OCI-LY1 (cell line): ENCODE data around the gene RASL10B.

ENCODE experiments used
- H2AFZ ChIP-seq: fragments of 200-600 bp; sonication (generic), shearing (Covaris generic); 2 replicates; pipeline ENCODE4 v1.6.0; 2014; ENCODE audit warnings: antibody characterized with exemption, mild to moderate bottlenecking, low read length
- H3F3A ChIP-seq: fragments of 200-600 bp; sonication (generic), shearing (Covaris generic); 2 replicates; pipeline ENCODE4 v1.6.0; 2014; ENCODE audit warnings: mild to moderate bottlenecking, antibody characterized with exemption, low read length, moderate library complexity; ENCODE audit not compliant: insufficient read depth
- H3K27ac ChIP-seq: fragments of 200-600 bp; sonication (generic); 2 replicates; pipeline ENCODE4 v1.5.1; 2014; ENCODE audit warnings: low read length, mixed run types, mild to moderate bottlenecking, low read depth; ENCODE audit not compliant: poor library complexity, severe bottlenecking
- H3K27me3 ChIP-seq: fragments of 200-600 bp; sonication (generic); 2 replicates; pipeline ENCODE4 v1.6.0; 2014; ENCODE audit warnings: antibody characterized with exemption, mild to moderate bottlenecking, low read length, moderate library complexity; ENCODE audit not compliant: insufficient read depth
- H3K36me3 ChIP-seq: fragments of 200-600 bp; sonication (generic); 2 replicates; pipeline ENCODE4 v1.6.1; 2014; ENCODE audit warnings: mild to moderate bottlenecking, antibody characterized with exemption, low read length, moderate library complexity, mixed read lengths; ENCODE audit not compliant: insufficient read depth
- H3K4me1 ChIP-seq: fragments of 200-600 bp; sonication (generic); 2 replicates; pipeline ENCODE4 v1.5.1; 2014; ENCODE audit warnings: mild to moderate bottlenecking, low read length, moderate library complexity; ENCODE audit not compliant: insufficient read depth, severe bottlenecking
- H3K4me2 ChIP-seq: fragments of 200-600 bp; sonication (generic), shearing (Covaris generic); 2 replicates; pipeline ENCODE4 v1.6.1; 2014; ENCODE audit warnings: low read length
- H3K4me3 ChIP-seq: fragments of 200-600 bp; sonication (generic); 2 replicates; pipeline ENCODE4 v1.5.1; 2014; ENCODE audit warnings: low read length, low read depth, mild to moderate bottlenecking, mixed read lengths; ENCODE audit not compliant: poor library complexity, severe bottlenecking
- H3K79me2 ChIP-seq: fragments of 200-600 bp; shearing (Covaris generic); 2 replicates; pipeline ENCODE4 v1.6.1; 2016; ENCODE audit warnings: mixed run types, low read length, mixed read lengths; ENCODE audit not compliant: insufficient read depth
- H3K9ac ChIP-seq: fragments of 200-600 bp; sonication (generic), shearing (Covaris generic); 2 replicates; pipeline ENCODE4 v1.6.1; 2014; ENCODE audit warnings: mild to moderate bottlenecking, low read length, mixed read lengths
- H3K9me2 ChIP-seq: fragments of 200-600 bp; sonication (generic), shearing (Covaris generic); 2 replicates; pipeline ENCODE4 v1.6.1; 2014; ENCODE audit warnings: low read depth, mild to moderate bottlenecking, low read length, mixed read lengths
- H3K9me3 ChIP-seq: fragments of 200-600 bp; shearing (Covaris generic); 2 replicates; pipeline ENCODE4 v1.6.1; 2014; ENCODE audit warnings: low read length, mixed read lengths
- H4K20me1 ChIP-seq: fragments of 200-600 bp; sonication (generic), shearing (Covaris generic); 2 replicates; pipeline ENCODE4 v1.6.0; 2016; ENCODE audit warnings: mild to moderate bottlenecking, low read length; ENCODE audit not compliant: insufficient read depth
- EZH2 ChIP-seq: fragments of 200-600 bp; sonication (generic), shearing (Covaris generic); IDR thresholded peaks from 2 replicates; pipeline ENCODE4 v1.8.0; 2017; ENCODE audit warnings: borderline replicate concordance, mixed run types, mild to moderate bottlenecking, antibody characterized with exemption, low read length, moderate library complexity, mixed read lengths
- TF ChIP-seq, protein P1 (sequence below): fragments of 200-600 bp; sonication (generic), shearing (Covaris generic); IDR thresholded peaks from 2 replicates; pipeline ENCODE4 v1.5.1; 2017; ENCODE audit warnings: mild to moderate bottlenecking, antibody characterized with exemption, low read length, moderate library complexity, mixed read lengths

RASL10B gene

DNA sequence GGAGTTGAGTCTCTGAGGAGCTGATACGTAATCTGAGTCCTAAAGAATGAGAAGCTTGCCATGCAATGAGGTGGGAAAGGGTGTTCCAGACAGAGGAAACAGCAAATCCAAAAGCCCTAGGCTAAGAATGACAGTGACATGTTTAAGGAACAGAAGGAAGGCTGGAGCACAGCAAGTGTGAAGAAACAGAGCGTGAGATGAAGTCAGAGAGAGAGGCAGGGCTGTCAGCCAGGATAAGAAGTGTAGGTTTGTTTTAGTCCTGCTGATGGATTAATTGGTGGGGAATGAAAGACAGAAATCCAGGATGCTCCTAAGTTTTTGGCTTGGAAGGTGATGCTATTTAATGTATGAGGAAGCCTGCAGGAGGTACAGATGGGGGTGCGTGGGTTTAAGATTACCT is 49.5 kb downstream of the RASL10B start:
- Histone ChIP-seq H2AFZ (no peak overlapping the region), H4K20me1 (no peaks in the 10 kb centered on the region), H3K4me2 (no peak overlapping the region), H3K36me3 (no peaks in the 10 kb centered on the region), H3K9ac (no peak overlapping the region), H3K27me3 (peaks cover 4% of the 10 kb centered on the region; the same call in 1 of the 2 replicates), H3K9me2 (no peaks in the 10 kb centered on the region), H3K27ac (no peak overlapping the region), H3K79me2 (no peaks in the 10 kb centered on the region), H3F3A (no peaks in the 10 kb centered on the region), H3K9me3 (no peaks in the 10 kb centered on the region), H3K4me3 (no peak overlapping the region), H3K4me1 (no peaks in the 10 kb centered on the region)
- TF ChIP-seq, protein P1, sequence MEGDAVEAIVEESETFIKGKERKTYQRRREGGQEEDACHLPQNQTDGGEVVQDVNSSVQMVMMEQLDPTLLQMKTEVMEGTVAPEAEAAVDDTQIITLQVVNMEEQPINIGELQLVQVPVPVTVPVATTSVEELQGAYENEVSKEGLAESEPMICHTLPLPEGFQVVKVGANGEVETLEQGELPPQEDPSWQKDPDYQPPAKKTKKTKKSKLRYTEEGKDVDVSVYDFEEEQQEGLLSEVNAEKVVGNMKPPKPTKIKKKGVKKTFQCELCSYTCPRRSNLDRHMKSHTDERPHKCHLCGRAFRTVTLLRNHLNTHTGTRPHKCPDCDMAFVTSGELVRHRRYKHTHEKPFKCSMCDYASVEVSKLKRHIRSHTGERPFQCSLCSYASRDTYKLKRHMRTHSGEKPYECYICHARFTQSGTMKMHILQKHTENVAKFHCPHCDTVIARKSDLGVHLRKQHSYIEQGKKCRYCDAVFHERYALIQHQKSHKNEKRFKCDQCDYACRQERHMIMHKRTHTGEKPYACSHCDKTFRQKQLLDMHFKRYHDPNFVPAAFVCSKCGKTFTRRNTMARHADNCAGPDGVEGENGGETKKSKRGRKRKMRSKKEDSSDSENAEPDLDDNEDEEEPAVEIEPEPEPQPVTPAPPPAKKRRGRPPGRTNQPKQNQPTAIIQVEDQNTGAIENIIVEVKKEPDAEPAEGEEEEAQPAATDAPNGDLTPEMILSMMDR = no peak
- TF ChIP-seq EZH2 = no peak

DNA sequence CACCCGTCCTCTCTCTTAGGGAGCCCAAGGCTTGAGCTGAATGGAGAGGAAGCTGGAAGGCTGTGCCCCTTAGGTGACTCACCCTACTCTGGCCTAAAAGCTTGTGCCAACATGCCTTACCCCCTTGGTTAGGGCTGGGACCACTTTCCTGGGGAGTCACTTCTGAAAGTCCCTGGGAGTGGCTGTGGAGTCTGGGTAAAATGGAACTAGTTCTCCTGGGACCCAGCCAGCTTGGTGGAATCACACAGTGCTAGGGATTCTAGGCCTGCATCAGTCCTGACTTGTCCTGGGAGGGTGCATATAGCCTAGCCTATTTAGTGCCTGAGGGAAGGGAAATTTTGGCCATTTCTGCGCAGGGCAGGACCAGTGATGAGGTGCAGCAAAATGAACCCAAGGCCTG is 53.5 kb downstream of the RASL10B start:
- Histone ChIP-seq H3K4me2 (no peak overlapping the region), H3K36me3 (no peaks in the 10 kb centered on the region), H2AFZ (no peak overlapping the region), H4K20me1 (no peaks in the 10 kb centered on the region), H3K4me1 (no peaks in the 10 kb centered on the region), H3K9ac (no peak overlapping the region), H3K4me3 (no peak overlapping the region), H3K9me3 (no peaks in the 10 kb centered on the region), H3K27ac (no peak overlapping the region), H3F3A (no peaks in the 10 kb centered on the region), H3K79me2 (no peaks in the 10 kb centered on the region), H3K27me3 (peaks cover 4% of the 10 kb centered on the region; the same call in 1 of the 2 replicates), H3K9me2 (no peaks in the 10 kb centered on the region)
- TF ChIP-seq EZH2 = no peak
- TF ChIP-seq, protein P1 = no peak

DNA sequence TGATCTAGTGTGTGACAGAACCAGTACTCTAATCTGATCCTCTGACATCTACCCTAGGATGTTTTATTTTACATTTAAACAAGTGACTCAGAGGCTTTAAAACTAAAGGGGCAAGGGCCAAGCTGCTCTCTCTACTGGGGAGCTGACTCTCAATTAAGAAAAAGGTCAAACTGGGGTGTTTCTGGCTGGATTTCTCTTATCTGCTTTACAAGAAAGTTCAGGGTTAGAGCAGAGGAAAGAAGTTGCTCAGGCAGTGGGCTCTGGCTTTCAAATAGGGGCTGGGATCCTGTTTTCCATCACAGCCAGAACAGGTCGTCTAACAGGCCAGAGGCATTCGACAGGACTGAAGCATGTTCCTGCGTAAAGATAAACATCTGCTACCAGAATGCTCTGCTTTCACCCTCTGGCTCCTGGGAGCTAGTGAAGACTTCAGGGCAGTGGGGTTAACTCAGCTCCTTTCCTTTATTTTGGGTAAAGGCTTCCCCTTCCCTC is 55.5 kb downstream of the RASL10B start:
- H3K4me2 ChIP-seq = no peak overlapping the region
- no peaks in the 10 kb centered on the region for H3K36me3 ChIP-seq
- no peak for TF ChIP-seq EZH2
- TF ChIP-seq, protein P1 = no peak
- H3K9me2 ChIP-seq = no peaks in the 10 kb centered on the region
- peaks cover 7% of the 10 kb centered on the region for H3K27me3 ChIP-seq
- H3F3A ChIP-seq = no peaks in the 10 kb centered on the region
- H3K4me3 ChIP-seq = no peak overlapping the region
- no peak overlapping the region for H3K27ac ChIP-seq
- no peaks in the 10 kb centered on the region for H4K20me1 ChIP-seq
- H3K9me3 ChIP-seq = no peaks in the 10 kb centered on the region
- no peaks in the 10 kb centered on the region for H3K79me2 ChIP-seq
- H3K4me1 ChIP-seq = no peaks in the 10 kb centered on the region
- no peak overlapping the region for H2AFZ ChIP-seq
- no peak overlapping the region for H3K9ac ChIP-seq
